Duodenal mucosa (tissue), 2 donors: Measurements from ENCODE around the gene HNF1A.

ENCODE experiments used
- H3K27ac ChIP-seq: one replicate; pipeline ENCODE4 v1.7.0; 2013; ENCODE audit warnings: low read depth, low read length
- H3K27me3 ChIP-seq, 2 donors: one replicate each; pipeline ENCODE4 v1.7.0; 2013; ENCODE audit warnings: low read length in 2 of 2, control low read depth in 1 of 2; ENCODE audit not compliant: insufficient read depth in 2 of 2, control insufficient read depth in 1 of 2
- H3K36me3 ChIP-seq, 2 donors: one replicate each; pipeline ENCODE4 v1.7.0; 2013; ENCODE audit warnings: low read length in 2 of 2, control low read depth in 1 of 2; ENCODE audit not compliant: insufficient read depth in 2 of 2, control insufficient read depth in 1 of 2
- H3K4me1 ChIP-seq, 2 donors: one replicate each; pipeline ENCODE4 v1.7.0; 2013; ENCODE audit warnings: low read length in 2 of 2, control low read depth in 1 of 2; ENCODE audit not compliant: insufficient read depth in 2 of 2, control insufficient read depth in 1 of 2
- H3K4me3 ChIP-seq, 2 donors: one replicate each; pipeline ENCODE4 v1.7.0; 2013; ENCODE audit warnings: low read length in 2 of 2, low read depth in 1 of 2
- H3K9ac ChIP-seq, 2 donors: one replicate each; pipeline ENCODE4 v1.7.0; 2013; ENCODE audit warnings: low read length in 2 of 2, low read depth in 1 of 2
- H3K9me3 ChIP-seq, 2 donors: one replicate each; pipeline ENCODE4 v1.7.0; 2013; ENCODE audit warnings: low read length in 2 of 2, control low read depth in 1 of 2; ENCODE audit not compliant: control insufficient read depth in 1 of 2

HNF1A gene

GRCh38 chr12:120997448-120997847 is 19.1 kb downstream of the HNF1A start:
- Histone ChIP-seq H3K27me3 (no peaks in the 10 kb centered on the region), H3K36me3 (peaks cover 34 to 95% of the 10 kb centered on the region in 2 donors), H3K9me3 (no peaks in the 10 kb centered on the region), H3K4me3 (no peak overlapping the region), H3K4me1 (no peaks in the 10 kb centered on the region), H3K9ac (no peak overlapping the region), H3K27ac (no peak overlapping the region)

GRCh38 chr12:120998435-120998834 is 20.1 kb downstream of the HNF1A start:
- Histone ChIP-seq H3K27me3 (no peaks in the 10 kb centered on the region), H3K4me1 (peaks cover 0 to 2% of the 10 kb centered on the region in 2 donors), H3K27ac (no peak overlapping the region), H3K9ac (no peak overlapping the region), H3K4me3 (no peak overlapping the region), H3K36me3 (peaks cover 34 to 95% of the 10 kb centered on the region in 2 donors), H3K9me3 (no peaks in the 10 kb centered on the region)

DNA sequence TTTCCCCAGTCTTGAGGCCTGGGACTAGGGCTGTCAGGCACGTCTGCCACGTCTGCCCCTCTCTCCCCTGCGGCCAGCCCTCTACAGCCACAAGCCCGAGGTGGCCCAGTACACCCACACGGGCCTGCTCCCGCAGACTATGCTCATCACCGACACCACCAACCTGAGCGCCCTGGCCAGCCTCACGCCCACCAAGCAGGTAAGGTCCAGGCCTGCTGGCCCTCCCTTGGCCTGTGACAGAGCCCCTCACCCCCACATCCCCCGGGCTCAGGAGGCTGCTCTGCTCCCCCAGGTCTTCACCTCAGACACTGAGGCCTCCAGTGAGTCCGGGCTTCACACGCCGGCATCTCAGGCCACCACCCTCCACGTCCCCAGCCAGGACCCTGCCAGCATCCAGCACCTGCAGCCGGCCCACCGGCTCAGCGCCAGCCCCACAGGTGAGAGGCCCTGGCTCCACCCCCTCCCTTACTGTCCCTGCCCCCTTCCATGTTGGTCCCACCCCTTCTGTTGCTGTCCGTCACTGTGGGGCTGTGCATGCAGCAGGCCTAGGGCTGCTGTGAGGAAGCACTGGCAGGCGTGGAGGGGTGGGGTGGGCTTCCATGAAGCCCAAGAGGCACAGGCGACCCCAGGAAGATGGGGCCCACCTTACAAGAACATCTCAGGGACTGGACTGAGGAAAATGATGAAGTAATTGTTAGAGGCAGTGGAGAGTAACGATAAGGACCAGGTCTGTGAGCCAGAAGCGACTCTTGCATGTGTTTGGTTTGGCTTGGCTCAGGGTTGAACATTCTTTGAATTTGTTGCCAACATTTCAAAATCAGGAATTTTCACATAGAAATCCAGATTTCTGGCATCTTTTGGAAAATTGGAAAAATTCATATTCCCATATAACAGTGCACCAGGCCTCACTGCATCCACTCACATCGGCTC is 21.1 kb downstream of the HNF1A start:
- no peak overlapping the region for H3K27ac ChIP-seq
- H3K4me3 ChIP-seq = no peak overlapping the region
- no peaks in the 10 kb centered on the region for H3K27me3 ChIP-seq
- H3K4me1 ChIP-seq = peaks cover 3 to 6% of the 10 kb centered on the region in 2 donors
- no peak overlapping the region for H3K9ac ChIP-seq
- H3K36me3 ChIP-seq = peaks cover 28 to 95% of the 10 kb centered on the region in 2 donors
- no peaks in the 10 kb centered on the region for H3K9me3 ChIP-seq

- Histone ChIP-seq H3K9ac (no peak overlapping the region), H3K36me3 (peaks cover 24 to 88% of the 10 kb centered on the region in 2 donors), H3K27me3 (no peaks in the 10 kb centered on the region), H3K4me1 (peaks cover 3 to 9% of the 10 kb centered on the region in 2 donors), H3K9me3 (no peaks in the 10 kb centered on the region), H3K4me3 (no peak overlapping the region), H3K27ac (no peak overlapping the region)
Measured at GRCh38 chr12:121000530-121000929, 22.2 kb downstream of the HNF1A start.

- Histone ChIP-seq H3K9ac (no peak overlapping the region), H3K4me3 (no peak overlapping the region), H3K27me3 (no peaks in the 10 kb centered on the region), H3K27ac (no peak overlapping the region), H3K9me3 (no peaks in the 10 kb centered on the region), H3K4me1 (peaks cover 3 to 9% of the 10 kb centered on the region in 2 donors), H3K36me3 (peaks cover 20 to 83% of the 10 kb centered on the region in 2 donors)
Measured at GRCh38 chr12:121001060-121001459, 22.7 kb downstream of the HNF1A start.

DNA sequence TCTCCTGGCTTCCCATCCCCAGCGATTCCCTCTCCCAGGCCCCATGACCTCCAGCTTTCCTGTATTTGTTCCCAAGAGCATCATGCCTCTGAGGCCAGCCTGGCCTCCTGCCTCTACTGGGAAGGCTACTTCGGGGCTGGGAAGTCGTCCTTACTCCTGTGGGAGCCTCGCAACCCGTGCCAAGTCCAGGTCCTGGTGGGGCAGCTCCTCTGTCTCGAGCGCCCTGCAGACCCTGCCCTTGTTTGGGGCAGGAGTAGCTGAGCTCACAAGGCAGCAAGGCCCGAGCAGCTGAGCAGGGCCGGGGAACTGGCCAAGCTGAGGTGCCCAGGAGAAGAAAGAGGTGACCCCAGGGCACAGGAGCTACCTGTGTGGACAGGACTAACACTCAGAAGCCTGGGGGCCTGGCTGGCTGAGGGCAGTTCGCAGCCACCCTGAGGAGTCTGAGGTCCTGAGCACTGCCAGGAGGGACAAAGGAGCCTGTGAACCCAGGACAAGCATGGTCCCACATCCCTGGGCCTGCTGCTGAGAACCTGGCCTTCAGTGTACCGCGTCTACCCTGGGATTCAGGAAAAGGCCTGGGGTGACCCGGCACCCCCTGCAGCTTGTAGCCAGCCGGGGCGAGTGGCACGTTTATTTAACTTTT is 23.6 kb downstream of the HNF1A start:
- Histone ChIP-seq H3K36me3 (peaks cover 16 to 75% of the 10 kb centered on the region in 2 donors), H3K27ac (no peak overlapping the region), H3K4me1 (peaks cover 3 to 9% of the 10 kb centered on the region in 2 donors), H3K9ac (no peak overlapping the region), H3K9me3 (no peaks in the 10 kb centered on the region), H3K4me3 (no peak overlapping the region), H3K27me3 (no peaks in the 10 kb centered on the region)

DNA sequence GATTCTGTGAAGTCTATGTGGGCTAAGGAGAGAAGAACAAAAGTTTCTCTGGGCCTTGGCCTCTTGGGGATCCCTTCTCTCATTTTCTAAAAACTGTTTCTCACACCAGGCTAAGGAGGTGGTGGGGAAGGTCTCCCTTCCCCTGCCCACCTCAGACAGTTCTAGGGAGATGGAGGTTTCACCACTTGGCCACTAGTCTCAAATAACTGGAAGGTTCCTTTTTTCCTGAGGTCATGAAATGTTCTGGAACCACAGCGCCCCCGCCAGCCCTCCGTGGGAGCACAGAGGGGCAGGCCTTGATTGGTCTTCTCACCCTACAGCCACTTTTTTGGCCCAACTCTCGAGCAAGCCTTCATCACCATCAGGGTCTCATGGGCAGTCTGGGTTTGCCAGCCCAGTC is 25.3 kb downstream of the HNF1A start:
- no peaks in the 10 kb centered on the region for H3K9me3 ChIP-seq
- H3K4me3 ChIP-seq = no peak overlapping the region
- H3K4me1 ChIP-seq = peaks cover 3 to 9% of the 10 kb centered on the region in 2 donors
- H3K36me3 ChIP-seq = peaks cover 24 to 71% of the 10 kb centered on the region in 2 donors
- no peak overlapping the region for H3K27ac ChIP-seq
- no peak overlapping the region for H3K9ac ChIP-seq
- no peaks in the 10 kb centered on the region for H3K27me3 ChIP-seq

- no peak overlapping the region for H3K4me3 ChIP-seq
- H3K36me3 ChIP-seq = peaks cover 31 to 71% of the 10 kb centered on the region in 2 donors
- H3K4me1 ChIP-seq = peaks cover 3 to 9% of the 10 kb centered on the region in 2 donors
- H3K9me3 ChIP-seq = no peaks in the 10 kb centered on the region
- no peaks in the 10 kb centered on the region for H3K27me3 ChIP-seq
- H3K9ac ChIP-seq = no peak overlapping the region
- H3K27ac ChIP-seq = no peak overlapping the region
Measured at GRCh38 chr12:121004253-121004815, 26.0 kb downstream of the HNF1A start.

DNA sequence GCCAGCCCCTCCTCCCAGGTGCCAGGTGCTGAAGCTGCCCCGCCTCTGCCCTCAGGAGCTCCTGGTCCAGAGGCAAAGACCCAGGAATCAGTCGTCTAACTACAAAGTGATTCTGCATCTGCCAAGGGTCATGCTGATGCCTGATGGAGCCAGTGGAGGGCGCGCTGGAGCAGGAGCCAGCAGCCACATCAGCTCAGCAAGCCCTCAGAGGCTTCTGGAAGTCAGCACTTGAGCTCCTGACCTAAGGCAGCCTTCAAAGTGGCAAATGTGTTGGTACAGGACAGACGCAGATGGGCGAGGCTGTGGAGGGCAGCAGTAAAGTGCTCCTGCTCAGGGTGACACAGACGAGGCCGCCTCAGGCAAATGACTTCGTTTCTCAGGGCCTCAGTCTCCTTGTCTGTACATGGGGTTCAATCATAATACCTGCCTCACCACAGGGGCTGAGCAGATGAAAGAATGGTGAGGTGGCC is 27.0 kb downstream of the HNF1A start:
- Histone ChIP-seq H3K9ac (no peak overlapping the region), H3K4me1 (peaks cover 3 to 9% of the 10 kb centered on the region in 2 donors), H3K36me3 (peaks cover 35 to 70% of the 10 kb centered on the region in 2 donors), H3K4me3 (no peak overlapping the region), H3K27me3 (no peaks in the 10 kb centered on the region), H3K27ac (no peak overlapping the region), H3K9me3 (no peaks in the 10 kb centered on the region)
